Ishikawa (cell line): ENCODE measurements around the gene CYTL1.

Experiments used
- CEBPB ChIP-seq: IDR thresholded peaks from 2 replicates; pipeline ENCODE4 v1.6.1; 2012
- EGR1 ChIP-seq: IDR thresholded peaks from 2 replicates; pipeline ENCODE4 v1.6.1; 2012
- EP300 ChIP-seq: IDR thresholded peaks from 2 replicates; pipeline ENCODE4 v1.6.1; 2012; ENCODE audit warnings: borderline replicate concordance
- MAX ChIP-seq: IDR thresholded peaks from 2 replicates; pipeline ENCODE4 v1.6.1; 2012
- RAD21 ChIP-seq: IDR thresholded peaks from 2 replicates; pipeline ENCODE4 v1.6.1; 2012; ENCODE audit warnings: low read depth
- REST ChIP-seq: IDR thresholded peaks from 2 replicates; pipeline ENCODE4 v1.6.1; 2012; ENCODE audit warnings: low read depth, mild to moderate bottlenecking
- TAF1 ChIP-seq: IDR thresholded peaks from 2 replicates; pipeline ENCODE4 v1.6.1; 2012; ENCODE audit warnings: low read depth, mild to moderate bottlenecking
- TEAD4 ChIP-seq: IDR thresholded peaks from 2 replicates; pipeline ENCODE4 v1.6.1; 2012
- YY1 ChIP-seq: IDR thresholded peaks from 2 replicates; pipeline ENCODE4 v1.6.1; 2012; ENCODE audit warnings: low read depth

GRCh38 chr4:5052204-5052702 is 33.0 kb upstream of the CYTL1 start:
- no peak for TF ChIP-seq REST
- no peak for TF ChIP-seq EGR1
- TF ChIP-seq MAX, result no peak
- TF ChIP-seq YY1, result no peak
- TF ChIP-seq EP300, result no peak
- TF ChIP-seq TAF1, result no peak
- TF ChIP-seq RAD21, result no peak
- no peak for TF ChIP-seq CEBPB
- no peak for TF ChIP-seq TEAD4
